Tibial nerve (tissue), 4 donors: Measurements from ENCODE around the gene TAS2R30.

Source experiments
- CTCF ChIP-seq, 5 experiments: fragments of 200-600 bp in 3 of 5; fragments of 450-650 bp in 2 of 5; sonication (generic) in 3 of 5; IDR thresholded peaks; one replicate each; pipeline ENCODE4 v1.5.1; 2016 to 2019; ENCODE audit warnings: antibody characterized with exemption in 5 of 5, mild to moderate bottlenecking in 3 of 5, moderate library complexity in 2 of 5
- EP300 ChIP-seq, 2 donors: sonication (generic); formaldehyde crosslinking; IDR thresholded peaks; one replicate each; pipeline ENCODE4 v1.6.1; 2017; ENCODE audit warnings: antibody characterized with exemption in 2 of 2, mild to moderate bottlenecking in 1 of 2

GRCh38 chr12:11133162-11133561 is 1.3 kb downstream of the TAS2R30 start:
- TF ChIP-seq CTCF (IDR thresholded peaks at IDR 0.05): no peak
- TF ChIP-seq EP300 (IDR thresholded peaks at IDR 0.05): no peak
